Muscle of arm (tissue), 14 donors: ENCODE data around the gene PACC1. TPM values are rescaled to one million over a fixed set of nuclear protein-coding genes. Genes with fewer than 3 reads are reported as not detected.

Source experiments
- DNase-seq: peaks from one replicate; pipeline ENCODE4 v3.0.0-alpha.2; 2013
- long read RNA-seq, 11 donors: transcript quantifications; one replicate each; lab custom pipeline, GENCODE V29; 2026
- polyA plus RNA-seq, 12 donors: library from polyadenylated mRNA; unstranded; fragments of 120-200 nt; gene quantifications; one replicate each; pipeline ENCODE4 v1.2.1, GENCODE V29; 2013; ENCODE audit not compliant: insufficient read length in 12 of 12

The PACC1 gene
- polyA plus RNA-seq: 1 to 10 TPM in 10 of 12 donors, not detected in 2; 5.9 to 9.1 (median 8.0) TPM
- long read RNA-seq, donor 1, partial matches to known transcripts: 0 of 1 reads
- long read RNA-seq, donor 1, other reads (novel, unspliced or antisense): 0 of 1 reads
- long read RNA-seq, donor 2, partial matches to known transcripts: 0 of 4 reads
- long read RNA-seq, donor 2, other reads (novel, unspliced or antisense): 0 of 4 reads
- long read RNA-seq, donor 3, partial matches to known transcripts: 0 of 3 reads
- long read RNA-seq, donor 3, other reads (novel, unspliced or antisense): 0 of 3 reads
- long read RNA-seq, donor 4, partial matches to known transcripts: 0 of 1 reads
- long read RNA-seq, donor 4, other reads (novel, unspliced or antisense): 0 of 1 reads
- long read RNA-seq, donor 5, partial matches to known transcripts: 10 of 11 reads
- long read RNA-seq, donor 5, other reads (novel, unspliced or antisense): 0 of 11 reads
- long read RNA-seq, donor 6, partial matches to known transcripts: 0 of 3 reads
- long read RNA-seq, donor 6, other reads (novel, unspliced or antisense): 0 of 3 reads
- long read RNA-seq, donor 7, partial matches to known transcripts: 0 of 1 reads
- long read RNA-seq, donor 7, other reads (novel, unspliced or antisense): 0 of 1 reads
- long read RNA-seq, donor 8, transcript TMEM206-201 (8 exons, 2,475 nt): major isoform, 7 of 15 reads
- long read RNA-seq, donor 8, partial matches to known transcripts: 8 of 15 reads
- long read RNA-seq, donor 8, other reads (novel, unspliced or antisense): 0 of 15 reads
- long read RNA-seq, donor 9, partial matches to known transcripts: 6 of 6 reads
- long read RNA-seq, donor 9, other reads (novel, unspliced or antisense): 0 of 6 reads
- long read RNA-seq, donor 10: 0 reads
- long read RNA-seq, donor 11, partial matches to known transcripts: 8 of 10 reads
- long read RNA-seq, donor 11, other reads (novel, unspliced or antisense): 0 of 10 reads

DNA sequence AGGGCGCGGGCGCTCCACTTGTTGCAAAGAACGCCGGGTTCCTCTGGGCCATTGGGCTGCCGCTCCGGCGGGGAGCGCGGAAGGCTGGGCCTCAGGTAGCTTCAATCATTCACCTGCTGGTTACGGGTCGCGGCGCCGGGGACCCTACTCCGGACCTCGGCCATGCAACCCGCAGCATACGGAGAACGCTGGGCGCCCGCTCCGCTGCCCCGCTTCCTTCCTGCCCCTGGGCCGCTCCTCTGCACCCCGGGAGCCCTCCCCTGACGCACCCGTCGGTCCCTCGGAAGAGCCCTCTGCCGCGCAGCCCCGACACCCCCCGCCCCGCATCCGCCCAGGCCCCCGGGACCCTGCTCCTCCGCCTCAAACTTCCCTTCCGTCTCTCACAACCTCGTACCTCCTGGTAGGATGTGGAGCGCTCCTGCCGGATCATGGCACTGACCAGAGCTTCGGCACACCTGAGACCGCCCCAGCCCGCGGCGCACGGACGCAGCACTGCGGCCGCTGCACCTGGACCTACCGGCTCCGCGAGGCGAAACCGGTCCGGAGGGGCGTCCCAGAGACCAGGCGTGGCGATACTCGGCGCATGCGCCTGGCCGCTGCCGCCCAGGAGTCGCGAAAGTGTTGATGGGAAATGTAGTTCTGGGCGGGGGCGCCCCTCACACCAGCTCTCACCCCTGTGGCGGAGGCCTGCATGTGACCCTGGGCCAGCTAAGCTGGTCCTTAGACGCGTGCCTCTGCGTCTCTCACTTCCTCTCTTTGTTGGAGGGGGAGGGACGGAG lies at the start of gene PACC1:
PACC1 (minus strand) TSS at position 559 of the 779 bp plus-strand sequence; CDS start at position 430, 129 bp downstream.
- DNase-seq: peak; percentile 90

DNA sequence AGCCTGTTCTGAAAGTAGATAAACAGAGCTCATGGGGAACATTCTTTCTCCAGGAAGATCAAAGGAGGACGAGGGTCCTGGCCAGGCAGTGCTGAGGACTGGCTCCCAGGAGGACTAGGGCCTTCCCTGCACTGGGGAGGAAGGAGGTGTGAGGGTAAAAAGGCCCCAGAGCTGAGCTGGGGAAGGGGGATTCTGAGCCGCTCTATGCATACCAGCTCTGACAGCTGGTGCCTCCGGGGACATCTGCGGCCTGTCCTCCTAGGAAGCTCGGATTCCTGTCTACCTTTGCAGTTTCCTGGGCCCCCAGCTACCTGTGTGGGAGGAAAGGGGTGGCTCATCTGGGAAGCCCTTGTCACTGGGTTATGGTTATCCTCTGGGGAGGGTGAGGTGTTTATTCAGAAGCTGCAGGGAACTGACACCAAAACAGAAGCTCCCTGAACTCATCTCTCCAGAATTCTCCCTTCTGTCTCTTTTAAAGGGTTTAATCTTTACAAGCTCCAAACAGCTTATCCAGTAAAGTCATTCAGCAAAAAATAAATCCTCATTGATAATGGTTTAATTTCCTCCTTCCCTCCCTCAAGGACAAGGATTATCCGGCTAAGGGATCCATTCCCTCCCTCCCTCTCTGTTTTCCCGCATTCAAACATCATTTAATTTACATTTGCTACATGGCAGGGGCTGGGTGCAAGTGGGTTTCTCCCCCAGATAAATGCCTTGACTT lies 49.0 kb upstream of the PACC1 start:
- DNase-seq: no peak

DNA sequence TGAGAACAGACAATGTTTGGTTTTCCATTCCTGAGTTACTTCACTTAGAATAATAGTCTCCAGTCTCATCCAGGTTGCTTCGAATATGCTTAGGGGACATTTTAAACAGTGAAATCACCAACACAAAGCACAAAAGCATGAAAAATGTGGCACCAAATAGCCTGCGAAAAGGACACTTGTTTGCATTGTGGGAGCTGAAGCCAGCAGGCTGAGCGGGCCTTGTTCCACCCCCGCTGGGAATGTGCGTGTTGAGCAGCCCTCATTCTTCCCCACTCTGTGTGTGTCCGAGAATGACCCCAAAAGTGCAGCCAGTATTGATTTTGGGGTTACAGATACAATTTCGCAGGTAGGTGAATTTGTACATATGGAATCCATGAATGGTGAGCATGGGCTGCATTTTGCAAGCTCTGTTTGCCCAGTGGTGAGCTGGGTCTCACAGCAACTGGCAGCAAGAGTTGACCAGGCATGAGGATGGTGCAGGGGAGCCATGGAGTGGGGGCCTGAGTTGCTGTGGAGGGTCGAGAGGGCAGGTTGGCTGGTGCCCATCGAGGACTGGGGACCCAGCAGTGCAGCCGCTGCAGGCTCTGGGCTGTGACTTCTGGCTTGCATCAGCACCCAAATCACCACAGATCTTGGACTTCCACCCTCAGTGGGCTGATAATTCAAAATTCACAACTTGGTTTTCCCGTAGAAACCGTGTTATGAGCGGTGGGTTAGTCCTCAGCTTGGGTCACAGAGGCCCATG lies 47.4 kb upstream of the PACC1 start:
- DNase-seq: no peak

DNA sequence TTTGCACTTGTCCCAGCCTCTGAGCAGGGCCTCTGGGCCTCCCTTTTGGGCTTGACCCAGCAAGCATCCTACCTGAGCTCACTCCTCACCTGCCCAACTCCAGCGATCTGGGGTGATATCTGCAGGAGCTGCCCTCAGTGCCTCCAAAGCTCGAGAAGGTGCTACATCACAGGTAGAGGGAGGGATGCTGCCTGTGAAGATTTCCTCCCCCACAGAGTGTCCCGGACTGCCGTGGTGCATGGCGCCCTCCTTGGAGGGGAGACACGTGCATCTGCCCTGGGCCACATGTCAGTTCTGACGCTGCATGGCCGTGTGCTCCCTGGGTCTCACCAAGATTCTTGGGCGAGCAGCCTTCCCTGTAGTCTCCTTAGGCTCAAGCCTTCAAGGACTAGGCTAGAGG lies 45.7 kb upstream of the PACC1 start:
- DNase-seq: no peak

DNA sequence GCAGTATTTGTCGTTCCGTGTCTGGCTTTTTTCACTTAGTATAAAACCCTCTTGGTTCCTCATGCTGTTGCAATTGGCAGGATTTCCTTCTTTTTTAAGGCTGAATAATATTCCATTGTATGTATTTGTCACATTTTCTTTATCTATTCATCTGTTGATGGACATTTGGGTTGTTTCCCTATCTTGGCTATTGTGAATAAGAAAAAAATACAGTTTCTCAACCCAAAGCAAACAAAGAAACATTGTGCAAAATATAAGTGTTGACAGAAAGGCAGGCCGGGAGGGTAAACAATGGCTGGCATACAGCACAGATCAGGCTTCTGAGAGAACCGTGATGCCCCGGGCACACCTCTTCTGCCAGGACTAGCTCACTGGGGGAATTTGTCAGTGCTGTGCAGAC lies 45.0 kb upstream of the PACC1 start:
- DNase-seq: no peak

DNA sequence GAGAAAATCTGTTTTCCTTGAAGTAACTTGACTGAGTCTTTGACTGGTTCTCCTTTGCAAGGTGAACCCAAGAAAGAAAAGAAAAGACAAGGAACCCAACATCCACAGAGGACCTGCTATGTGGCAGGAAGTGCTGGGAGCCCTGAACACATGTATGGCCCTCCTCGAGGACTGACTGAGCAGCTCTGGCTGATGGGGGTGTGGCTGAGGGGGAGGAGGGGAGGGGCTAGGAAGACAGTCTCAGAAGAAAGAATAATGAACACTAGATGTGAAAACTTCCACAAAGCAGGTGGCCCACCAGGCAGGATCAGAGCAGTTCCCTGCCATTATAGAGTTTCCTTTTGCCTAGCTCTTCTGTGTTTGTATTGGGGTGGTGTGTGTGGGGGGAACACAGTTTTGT lies 44.1 kb upstream of the PACC1 start:
- DNase-seq: no peak

DNA sequence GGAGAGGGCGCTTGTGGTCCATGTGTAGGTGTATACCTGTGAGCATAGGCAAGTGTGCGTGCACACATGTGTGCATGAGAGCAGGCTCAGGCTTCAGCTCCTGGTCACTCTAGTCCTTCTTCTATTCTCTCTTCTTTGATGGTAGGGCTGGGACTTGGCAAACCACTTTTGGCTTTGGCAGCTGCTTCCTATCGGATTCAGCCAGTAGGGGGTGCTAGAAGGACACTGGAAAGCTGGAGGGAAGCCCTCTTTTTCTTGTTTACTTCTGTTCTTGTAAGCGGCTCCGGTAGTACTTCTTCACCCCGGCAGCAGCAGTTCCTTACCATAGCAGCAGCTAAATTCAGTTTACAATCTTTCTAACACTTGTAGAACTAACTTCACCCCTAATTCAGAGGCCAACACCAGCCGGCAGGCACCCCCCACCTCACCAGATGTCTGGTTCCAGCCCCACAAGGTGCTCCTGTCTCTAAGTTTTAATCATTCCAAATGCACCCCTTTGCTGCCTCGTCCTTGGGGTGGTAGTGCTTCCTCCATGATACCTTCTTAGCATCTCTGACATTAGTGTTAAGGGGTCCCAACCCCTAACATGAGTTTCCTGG lies 43.2 kb upstream of the PACC1 start:
- no peak for DNase-seq

DNA sequence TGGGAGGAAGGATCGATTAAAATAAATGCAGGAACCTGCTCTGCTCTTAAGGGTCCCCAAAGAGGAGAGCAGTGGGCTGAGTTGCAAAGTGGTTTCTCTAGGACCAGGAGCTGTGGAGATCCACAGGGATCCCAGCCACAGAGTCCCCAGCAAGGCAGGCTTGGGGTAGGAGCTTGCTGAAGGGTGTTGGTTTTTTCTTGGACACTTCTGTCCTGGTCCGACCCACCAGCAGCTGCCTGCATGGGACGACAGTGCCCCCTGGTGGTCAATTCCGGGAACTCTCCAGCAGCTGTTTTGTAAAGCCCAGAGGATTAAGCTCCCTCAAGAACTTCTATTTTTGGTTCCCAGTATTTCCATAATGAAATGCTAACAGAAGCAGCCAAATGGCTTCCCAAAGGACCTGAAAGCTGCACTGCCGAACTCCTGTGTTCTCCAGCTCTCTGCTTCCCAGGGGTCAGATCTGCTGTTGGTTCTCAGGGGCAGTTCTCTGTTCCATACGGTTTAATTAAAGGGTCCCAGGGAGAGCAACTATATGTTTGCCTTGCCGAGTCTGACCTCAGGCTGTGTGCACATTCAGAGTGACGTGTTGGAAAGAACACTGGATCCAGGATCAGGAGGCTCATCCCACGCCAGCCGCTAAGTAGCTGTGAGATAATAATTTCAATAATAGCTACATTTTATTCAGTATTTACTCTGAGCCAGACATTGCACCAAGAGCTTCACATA lies 41.3 kb upstream of the PACC1 start:
- peak; percentile 89 for DNase-seq

DNA sequence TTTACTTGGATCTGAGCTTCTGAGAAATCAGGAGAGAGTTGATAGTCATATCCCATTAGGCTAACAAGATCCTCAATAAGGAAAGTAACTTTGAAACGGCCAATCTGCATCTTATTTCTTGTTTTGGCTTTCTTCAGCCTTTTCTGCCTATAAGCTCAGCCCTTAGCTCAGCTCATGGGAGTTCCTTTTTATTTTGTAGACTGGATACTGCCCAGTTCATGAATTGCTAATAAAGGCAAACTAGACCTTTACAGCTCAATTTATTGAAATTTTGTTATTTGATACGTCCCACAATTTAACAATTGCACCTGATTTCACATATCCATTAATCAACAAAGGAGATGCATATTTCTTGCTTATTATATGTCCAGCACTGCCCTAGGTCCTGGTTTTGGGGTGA lies 40.7 kb upstream of the PACC1 start:
- no peak for DNase-seq

DNA sequence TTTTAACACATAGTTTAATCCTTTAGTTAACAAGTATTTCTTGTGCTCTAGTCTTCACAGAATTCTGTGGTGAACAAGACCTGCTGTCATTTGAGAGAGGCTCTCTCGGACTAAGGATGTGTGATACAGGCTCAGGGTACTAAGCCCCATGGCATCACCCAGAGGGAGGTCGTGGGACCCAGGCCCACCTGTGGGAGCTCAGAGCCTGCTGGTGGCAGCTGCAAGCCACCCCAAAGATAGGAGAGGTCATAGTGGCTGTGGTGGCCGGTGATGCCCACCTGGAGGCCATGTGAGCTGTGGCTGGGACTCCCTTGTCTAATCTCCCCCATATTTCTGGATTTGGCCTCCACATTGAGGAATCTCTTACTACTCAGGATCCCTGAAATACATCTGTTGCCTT lies 40.1 kb upstream of the PACC1 start:
- no peak for DNase-seq

DNA sequence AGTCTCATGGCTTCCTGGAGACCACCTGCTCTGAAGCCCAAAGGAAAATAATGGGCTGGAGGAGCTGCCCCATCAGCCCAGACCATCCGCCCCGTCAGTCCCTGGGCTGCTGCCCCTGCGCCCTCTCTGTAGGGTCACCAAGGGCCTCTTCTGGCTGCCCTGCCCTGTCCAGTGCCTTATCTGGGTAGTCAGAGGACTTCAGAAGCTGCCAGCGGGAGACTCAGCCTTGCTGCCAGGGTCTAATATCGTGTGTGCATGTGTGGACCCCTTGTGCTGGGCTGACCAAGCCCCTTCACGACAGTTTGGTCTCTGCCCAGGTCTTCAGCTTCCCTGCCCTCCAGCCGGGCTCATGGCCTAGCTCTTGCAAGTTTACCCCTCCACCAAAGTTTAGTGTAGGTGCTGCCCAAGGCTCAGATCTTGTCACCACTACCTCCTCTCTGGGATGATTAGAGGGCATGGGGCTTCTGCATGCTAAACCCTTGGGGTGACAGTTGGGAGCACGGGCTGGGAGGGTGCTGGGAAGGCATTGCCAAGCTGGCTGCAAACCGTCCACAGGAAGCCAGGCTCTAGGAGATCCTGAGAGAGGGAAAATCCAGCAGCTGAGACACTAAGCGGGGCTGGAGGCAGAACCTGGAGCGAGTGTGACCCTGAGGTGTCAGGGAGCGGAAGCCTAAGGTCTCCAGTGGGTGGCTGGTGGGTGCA lies 38.6 kb upstream of the PACC1 start:
- DNase-seq: no peak

DNA sequence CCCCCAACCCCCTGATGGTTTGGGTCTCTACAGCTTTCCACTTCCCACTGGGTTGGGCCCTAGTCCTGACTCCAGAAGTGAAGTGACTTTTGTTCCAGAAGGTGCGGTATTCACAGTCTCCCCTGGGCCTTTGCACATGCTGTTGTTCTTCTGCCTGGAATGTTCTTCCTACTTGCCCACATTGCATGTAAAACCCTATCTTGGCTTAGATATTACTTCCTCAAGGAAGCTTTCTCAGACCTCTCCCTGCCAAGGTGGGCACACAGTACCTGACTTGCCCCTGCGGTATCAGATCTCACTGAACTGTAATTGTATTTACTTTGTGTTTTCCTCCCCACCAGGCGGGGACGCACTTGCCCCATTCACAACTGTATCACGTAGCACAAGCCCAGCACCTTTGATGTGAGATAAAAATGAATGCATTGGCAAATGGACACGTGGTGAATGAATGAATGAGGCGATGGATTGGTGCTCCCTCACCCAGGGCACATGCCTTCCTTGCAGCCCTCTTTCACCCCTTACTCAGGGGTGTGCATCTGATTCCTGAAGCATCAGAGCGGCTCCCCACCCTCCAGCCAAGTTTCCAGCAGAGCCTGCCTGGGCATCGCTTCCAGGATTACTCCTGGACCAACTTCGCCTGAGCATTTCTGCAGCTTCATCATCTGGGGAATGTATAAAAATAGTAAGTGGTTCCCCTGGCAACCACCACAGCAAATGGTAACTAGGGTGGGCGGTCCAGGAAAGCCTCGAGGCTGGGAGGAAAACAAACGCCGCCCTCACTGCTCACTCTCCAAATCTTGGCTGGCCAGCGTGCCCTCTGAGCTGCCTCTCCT lies 37.9 kb upstream of the PACC1 start:
- peak; percentile 89 for DNase-seq

DNA sequence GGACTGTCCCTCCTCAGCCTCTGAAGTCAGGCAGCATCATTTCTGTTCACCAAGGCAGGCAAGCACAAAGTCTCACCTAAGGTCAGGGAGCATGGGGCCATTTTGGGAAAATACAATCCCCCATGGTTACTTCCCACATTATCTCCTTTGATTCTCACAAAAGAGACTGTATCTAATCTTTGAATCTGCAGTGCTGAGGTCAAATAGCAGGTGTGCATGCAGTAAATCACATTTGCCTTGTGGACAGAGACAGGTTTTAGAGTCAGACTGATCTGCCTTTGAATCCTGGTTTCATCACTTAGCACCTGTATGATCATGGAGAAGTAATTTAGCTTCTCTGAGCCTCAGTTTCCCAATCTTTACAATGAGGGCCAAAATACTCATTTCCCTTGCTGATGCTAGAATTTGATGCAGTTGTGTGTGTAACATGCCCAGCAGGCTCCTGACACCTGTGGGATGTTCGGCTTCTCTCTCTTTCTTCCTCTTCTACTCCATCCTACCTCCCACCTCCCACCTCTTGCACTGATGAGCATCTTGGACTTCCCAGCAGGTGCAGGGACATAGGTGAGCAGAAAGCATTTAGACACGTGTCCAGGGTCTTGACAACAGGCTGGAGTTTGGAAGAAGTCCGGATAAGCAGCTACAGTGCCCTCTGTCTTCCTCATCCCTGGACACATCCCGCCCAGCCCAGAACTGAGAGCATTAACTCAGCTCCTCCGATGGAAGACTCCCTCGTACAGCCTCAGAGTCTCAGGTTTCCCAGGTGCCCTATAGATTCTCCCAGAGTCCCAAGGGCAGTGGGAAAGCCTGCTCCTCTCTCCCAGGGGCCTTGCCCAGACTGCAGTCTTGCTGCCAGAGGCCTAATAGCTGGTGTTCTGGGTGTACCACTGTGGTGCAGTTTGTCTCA lies 37.0 kb upstream of the PACC1 start:
- DNase-seq: no peak

DNA sequence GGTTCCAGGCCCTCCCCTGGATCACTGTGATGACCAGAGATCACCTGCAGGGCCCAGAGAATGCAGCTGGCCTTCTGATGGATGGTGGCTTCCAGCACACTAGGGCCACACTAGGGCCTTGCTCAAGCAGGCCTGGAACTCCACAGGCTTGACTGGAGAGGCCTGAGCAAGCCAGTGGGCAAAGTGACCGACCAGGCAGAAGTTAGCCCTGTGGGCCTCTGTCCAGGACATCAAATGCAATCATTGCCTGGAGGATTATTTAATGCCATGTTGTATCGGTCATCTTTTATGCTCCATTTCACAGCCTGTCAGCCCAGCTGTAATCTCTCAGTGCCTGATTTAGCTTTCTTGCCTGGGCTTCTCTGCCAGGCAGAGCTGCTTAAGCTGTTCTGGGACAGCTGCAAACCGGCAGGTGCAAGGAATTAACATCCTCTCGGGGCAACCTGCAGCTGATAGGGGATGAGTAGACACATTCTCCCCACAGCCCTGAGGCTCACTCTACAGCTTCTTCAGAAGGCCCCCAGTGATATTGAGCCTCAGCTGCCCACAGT lies 35.7 kb upstream of the PACC1 start:
- DNase-seq: no peak

DNA sequence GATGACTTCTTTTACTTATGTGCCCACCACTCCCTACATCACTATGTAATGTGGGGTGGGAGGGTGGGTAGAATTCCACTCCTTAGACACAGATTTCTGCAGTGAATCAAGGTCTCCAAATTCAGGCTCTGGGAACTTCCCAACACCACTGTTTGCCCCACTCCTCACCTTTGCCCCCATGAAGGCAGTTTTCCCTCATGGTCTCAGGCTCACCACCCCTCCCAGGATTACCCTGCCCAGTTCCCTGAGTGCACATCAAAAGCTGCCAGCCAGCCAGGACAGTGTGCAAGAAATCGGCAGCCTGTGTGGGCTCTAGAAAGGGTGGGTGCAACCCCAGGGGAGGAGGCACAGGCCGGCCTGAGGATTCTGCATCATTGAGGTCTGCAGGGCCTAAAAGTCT lies 32.8 kb upstream of the PACC1 start:
- no peak for DNase-seq

DNA sequence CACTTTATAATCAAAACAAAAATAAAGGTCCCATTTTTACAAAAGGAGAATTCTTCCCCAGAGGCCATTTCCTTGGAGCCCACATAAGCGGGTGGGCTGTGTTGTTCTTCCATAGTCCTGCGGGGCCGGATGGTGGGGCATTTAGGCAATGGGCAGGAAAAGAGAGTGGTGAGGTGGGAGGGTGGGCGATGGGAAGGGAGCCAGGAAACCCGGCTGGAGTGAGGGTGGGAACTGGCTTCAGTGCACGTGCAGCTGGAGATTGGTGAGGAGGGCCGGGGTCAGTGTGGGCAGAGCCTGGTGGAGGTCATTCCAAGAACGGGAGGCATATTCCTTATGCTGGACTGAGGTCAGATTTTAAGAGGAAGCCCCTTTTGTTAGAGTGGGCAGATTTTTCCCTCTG lies 31.6 kb upstream of the PACC1 start:
- no peak for DNase-seq
